ENCODE data around the gene PRDM2.
"Not testable (repeated sequence)": the region's sequence is repeated elsewhere in the genome, so short reads cannot be mapped to it uniquely, and the experiment has no call there.

PRDM2 gene

DNA sequence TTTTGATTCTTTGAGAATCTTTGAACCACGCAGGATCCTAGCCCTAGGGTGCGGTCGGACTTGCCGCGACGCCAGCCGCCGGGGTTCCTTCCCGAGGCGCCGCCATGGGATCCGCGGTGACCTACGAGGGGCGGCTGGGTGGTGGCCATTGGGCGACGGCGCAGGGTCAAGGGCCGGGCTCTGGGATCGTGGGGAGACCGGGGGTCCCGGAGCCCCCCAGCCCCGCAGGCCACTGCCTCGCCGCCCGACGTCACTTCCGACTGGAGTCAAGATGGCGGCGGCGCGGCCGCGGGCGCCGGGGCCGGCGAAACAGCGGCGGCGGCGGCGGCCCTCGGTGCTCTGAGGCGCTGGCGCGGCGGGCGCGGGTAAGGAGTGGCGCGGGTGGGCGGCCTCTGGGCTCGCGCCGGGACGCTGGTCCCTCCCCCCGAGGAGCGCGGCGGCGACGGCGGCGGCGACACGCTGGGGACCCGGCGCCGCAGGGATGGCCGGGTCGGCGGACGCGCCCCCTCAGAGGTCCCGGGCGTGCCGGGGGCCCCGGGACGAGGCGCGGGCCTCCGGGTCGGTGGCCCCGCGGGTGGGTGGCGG, at the start of gene PRDM2:
Gene PRDM2 (plus strand): TSS at position 253 of the 585 bp plus-strand sequence. CDS start 15,418 bp downstream, outside the sequence.
- peaks cover 3% of the 10 kb centered on the region for H3K9me3 Mint-ChIP-seq
- peaks cover 49% of the 10 kb centered on the region for H3K4me1 Mint-ChIP-seq (ENCODE audit: low read depth)
- H3K27me3 Mint-ChIP-seq: no peaks in the 10 kb centered on the region
- H3K4me3 Mint-ChIP-seq: peak within 1 kb of the TSS; percentile 98
- H3K27ac Mint-ChIP-seq: peak within 1 kb of the TSS; percentile 99
- DNase-seq: peak; percentile 83
- peaks cover 21% of the 10 kb centered on the region for H3K36me3 Mint-ChIP-seq (ENCODE audit: low read depth)

- Mint-ChIP-seq H3K4me3 (no peak overlapping the region), H3K9me3 (no peaks in the 10 kb centered on the region), H3K4me1 (ENCODE audit: low read depth) (no peaks in the 10 kb centered on the region), H3K36me3 (ENCODE audit: low read depth) (no peaks in the 10 kb centered on the region), H3K27me3 (peaks cover 11% of the 10 kb centered on the region), H3K27ac (no peak overlapping the region)
- DNase-seq: no peak
Observed at GRCh38 chr1:13651279-13651678, 48.7 kb upstream of the PRDM2 start.

DNA sequence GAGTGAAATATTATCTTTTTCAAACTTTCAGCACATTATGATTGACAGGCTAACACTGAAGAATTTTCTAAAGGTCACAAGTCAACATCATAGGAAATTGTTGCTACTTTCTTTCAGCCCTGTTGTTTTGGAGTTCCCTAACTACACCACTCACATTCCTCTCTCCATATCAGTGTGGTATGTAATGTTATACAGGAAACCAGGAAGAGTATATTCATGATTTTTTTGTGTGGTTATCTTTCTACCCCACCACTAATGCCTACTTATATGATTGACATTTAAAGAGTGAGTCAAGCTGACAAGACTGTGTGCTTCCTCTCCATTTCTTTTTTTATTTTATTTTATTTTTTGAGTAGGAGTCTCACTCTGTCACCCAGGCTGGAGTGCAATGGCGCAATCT, 47.8 kb upstream of the PRDM2 start:
- Mint-ChIP-seq H3K27me3 (peaks cover 11% of the 10 kb centered on the region), H3K4me3 (no peak overlapping the region), H3K4me1 (ENCODE audit: low read depth) (no peaks in the 10 kb centered on the region), H3K9me3 (no peaks in the 10 kb centered on the region), H3K27ac (no peak overlapping the region), H3K36me3 (ENCODE audit: low read depth) (no peaks in the 10 kb centered on the region)
- no peak for DNase-seq

- Mint-ChIP-seq H3K27ac (no peak overlapping the region), H3K27me3 (peaks cover 3% of the 10 kb centered on the region), H3K4me1 (ENCODE audit: low read depth) (peaks cover 5% of the 10 kb centered on the region), H3K9me3 (peaks cover 3% of the 10 kb centered on the region), H3K36me3 (ENCODE audit: low read depth) (no peaks in the 10 kb centered on the region), H3K4me3 (no peak overlapping the region)
- no peak for DNase-seq
Observed at GRCh38 chr1:13661539-13661938, 38.4 kb upstream of the PRDM2 start.

- H3K36me3 Mint-ChIP-seq (ENCODE audit: low read depth): no peaks in the 10 kb centered on the region
- H3K4me1 Mint-ChIP-seq (ENCODE audit: low read depth): peaks cover 5% of the 10 kb centered on the region
- H3K27me3 Mint-ChIP-seq: peaks cover 3% of the 10 kb centered on the region
- no peak for DNase-seq
- H3K9me3 Mint-ChIP-seq: peaks cover 3% of the 10 kb centered on the region
- H3K4me3 Mint-ChIP-seq: no peak overlapping the region
- H3K27ac Mint-ChIP-seq: no peak overlapping the region
Observed at GRCh38 chr1:13662493-13662892, 37.5 kb upstream of the PRDM2 start.

DNA sequence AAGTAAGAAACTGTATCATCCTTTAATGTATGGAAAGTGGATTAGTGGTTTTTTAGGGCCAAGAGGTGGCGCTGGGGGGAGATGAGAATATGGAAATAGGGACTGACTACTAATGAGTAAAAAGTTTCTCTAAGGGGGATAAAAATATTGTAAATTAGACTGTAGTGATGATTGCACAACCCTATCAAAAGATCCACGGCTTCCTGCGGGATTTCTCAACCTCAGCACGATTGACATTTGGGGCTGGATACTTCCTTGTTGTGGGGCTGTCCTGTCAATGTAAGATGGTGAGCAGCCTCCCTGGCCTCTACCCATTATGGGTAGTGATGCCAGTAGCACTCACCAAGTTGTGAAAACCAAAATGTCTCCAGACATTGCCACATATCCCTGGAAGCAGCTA, 36.0 kb upstream of the PRDM2 start:
- H3K4me1 Mint-ChIP-seq (ENCODE audit: low read depth): peaks cover 5% of the 10 kb centered on the region
- H3K9me3 Mint-ChIP-seq: peaks cover 3% of the 10 kb centered on the region
- H3K27ac Mint-ChIP-seq: no peak overlapping the region
- H3K4me3 Mint-ChIP-seq: no peak overlapping the region
- no peaks in the 10 kb centered on the region for H3K36me3 Mint-ChIP-seq (ENCODE audit: low read depth)
- DNase-seq: no peak
- peaks cover 3% of the 10 kb centered on the region for H3K27me3 Mint-ChIP-seq

DNA sequence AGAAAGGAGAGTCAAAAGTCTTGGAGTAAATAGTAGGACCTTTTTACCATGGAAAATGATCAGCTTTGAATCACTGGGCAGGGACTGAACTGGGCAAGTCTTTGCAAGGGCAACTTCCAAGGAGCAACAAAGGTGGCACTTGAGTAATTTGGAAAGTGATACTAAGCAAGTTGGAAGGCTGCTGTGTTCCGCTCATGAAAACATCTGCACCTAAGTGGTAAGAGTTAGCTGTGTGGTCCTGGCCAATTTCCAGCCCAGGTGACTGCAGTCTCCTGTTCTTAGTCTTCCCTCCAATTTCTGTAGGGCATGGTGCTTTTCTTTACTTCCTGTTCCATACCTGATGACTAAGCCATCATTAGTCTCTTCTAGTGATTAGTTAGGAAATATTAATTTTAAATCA, 35.5 kb upstream of the PRDM2 start:
- H3K4me3 Mint-ChIP-seq: no peak overlapping the region
- H3K9me3 Mint-ChIP-seq: peaks cover under 1% of the 10 kb centered on the region
- peaks cover under 1% of the 10 kb centered on the region for H3K27me3 Mint-ChIP-seq
- no peaks in the 10 kb centered on the region for H3K36me3 Mint-ChIP-seq (ENCODE audit: low read depth)
- peaks cover 5% of the 10 kb centered on the region for H3K4me1 Mint-ChIP-seq (ENCODE audit: low read depth)
- H3K27ac Mint-ChIP-seq: no peak overlapping the region
- DNase-seq: no peak

- Mint-ChIP-seq H3K27ac (no peak overlapping the region), H3K9me3 (no peaks in the 10 kb centered on the region), H3K4me3 (no peak overlapping the region), H3K36me3 (ENCODE audit: low read depth) (no peaks in the 10 kb centered on the region), H3K27me3 (no peaks in the 10 kb centered on the region), H3K4me1 (ENCODE audit: low read depth) (peaks cover 5% of the 10 kb centered on the region)
- no peak for DNase-seq
Observed at GRCh38 chr1:13666317-13666716, 33.7 kb upstream of the PRDM2 start.

GRCh38 chr1:13667691-13668090, 32.3 kb upstream of the PRDM2 start:
- H3K27me3 Mint-ChIP-seq: no peaks in the 10 kb centered on the region
- H3K4me1 Mint-ChIP-seq (ENCODE audit: low read depth): peaks cover 5% of the 10 kb centered on the region
- no peak for DNase-seq
- H3K36me3 Mint-ChIP-seq (ENCODE audit: low read depth): no peaks in the 10 kb centered on the region
- no peak overlapping the region for H3K27ac Mint-ChIP-seq
- no peak overlapping the region for H3K4me3 Mint-ChIP-seq
- H3K9me3 Mint-ChIP-seq: no peaks in the 10 kb centered on the region

- H3K4me3 Mint-ChIP-seq: no peak overlapping the region
- peaks cover 22% of the 10 kb centered on the region for H3K27me3 Mint-ChIP-seq
- H3K27ac Mint-ChIP-seq: no peak overlapping the region
Observed at GRCh38 chr1:13674377-13674776, 25.6 kb upstream of the PRDM2 start.

DNA sequence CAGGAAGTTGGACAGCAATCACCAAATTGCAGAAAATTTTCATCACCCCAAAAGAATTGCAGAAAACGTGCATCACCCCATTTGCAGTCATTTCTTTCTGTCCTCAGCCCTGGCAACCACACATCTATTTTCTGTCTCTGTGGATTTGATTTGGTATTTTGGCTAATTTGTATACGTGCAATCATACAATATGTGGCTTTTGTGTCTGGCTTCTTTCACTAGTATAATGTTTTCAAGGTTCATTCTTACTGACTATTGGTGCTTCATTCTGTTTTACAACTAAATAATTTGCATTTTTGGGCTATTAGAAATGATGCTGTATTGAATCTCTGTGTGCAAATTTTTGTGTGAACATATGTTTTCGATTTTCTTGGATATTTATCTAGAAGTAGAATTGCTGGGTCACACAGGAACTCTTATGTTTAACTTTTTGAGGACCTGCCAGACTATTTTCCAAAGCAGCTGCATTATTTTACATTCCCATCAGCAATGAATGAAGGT, 24.8 kb upstream of the PRDM2 start:
- no peaks in the 10 kb centered on the region for H3K36me3 Mint-ChIP-seq (ENCODE audit: low read depth)
- no peak overlapping the region for H3K4me3 Mint-ChIP-seq
- H3K9me3 Mint-ChIP-seq: no peaks in the 10 kb centered on the region
- H3K4me1 Mint-ChIP-seq (ENCODE audit: low read depth): no peaks in the 10 kb centered on the region
- DNase-seq: no peak
- H3K27me3 Mint-ChIP-seq: peaks cover 26% of the 10 kb centered on the region
- H3K27ac Mint-ChIP-seq: no peak overlapping the region

More at GRCh38 chr1:13674377-13674776, 25.6 kb upstream of the PRDM2 start:
- no peaks in the 10 kb centered on the region for H3K9me3 Mint-ChIP-seq
- H3K36me3 Mint-ChIP-seq (ENCODE audit: low read depth): no peaks in the 10 kb centered on the region
- no peak for DNase-seq
- H3K4me1 Mint-ChIP-seq (ENCODE audit: low read depth): no peaks in the 10 kb centered on the region

DNA sequence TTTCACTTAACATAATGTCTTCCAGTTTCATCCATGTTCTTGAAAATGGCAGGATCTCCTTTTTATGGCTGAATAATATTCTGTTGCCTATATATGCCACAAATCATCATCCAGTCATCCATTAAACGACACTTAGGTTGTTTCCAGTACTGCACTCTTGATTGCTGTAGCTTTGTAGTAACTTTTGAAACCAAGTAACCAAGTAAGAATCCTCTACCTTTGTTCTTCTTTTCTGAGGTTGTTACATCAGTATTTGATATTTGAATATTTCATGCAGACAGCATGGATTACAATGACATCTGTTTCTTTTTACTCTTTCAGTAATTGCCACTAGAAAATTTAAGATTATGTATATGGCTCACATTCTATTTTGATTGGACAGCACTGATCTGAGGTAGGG, 22.1 kb upstream of the PRDM2 start:
- H3K9me3 Mint-ChIP-seq: no peaks in the 10 kb centered on the region
- no peak overlapping the region for H3K4me3 Mint-ChIP-seq
- no peak overlapping the region for H3K27ac Mint-ChIP-seq
- no peak for DNase-seq
- H3K4me1 Mint-ChIP-seq (ENCODE audit: low read depth): no peaks in the 10 kb centered on the region
- no peaks in the 10 kb centered on the region for H3K36me3 Mint-ChIP-seq (ENCODE audit: low read depth)
- H3K27me3 Mint-ChIP-seq: peaks cover 34% of the 10 kb centered on the region

DNA sequence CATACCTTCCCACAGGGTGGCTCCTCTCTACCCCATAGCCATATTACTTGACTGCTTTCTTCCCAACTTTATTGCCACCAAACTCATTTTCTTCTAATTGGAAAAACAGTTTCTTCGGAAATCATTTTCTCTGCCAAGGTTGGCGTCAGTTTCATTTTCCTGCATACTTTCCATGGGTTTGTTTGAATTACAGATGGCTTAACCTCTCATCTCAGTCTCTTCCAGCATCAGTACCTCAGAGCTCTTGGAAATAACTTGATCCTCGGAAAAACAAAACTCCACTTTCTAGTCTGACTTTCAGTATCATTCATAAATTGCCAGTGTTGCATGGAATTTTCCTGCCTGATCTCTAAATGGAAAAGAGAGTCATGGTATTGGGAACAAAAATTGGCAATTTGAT, 20.3 kb upstream of the PRDM2 start:
- no peak for DNase-seq
- peaks cover 36% of the 10 kb centered on the region for H3K27me3 Mint-ChIP-seq
- no peaks in the 10 kb centered on the region for H3K36me3 Mint-ChIP-seq (ENCODE audit: low read depth)
- H3K9me3 Mint-ChIP-seq: no peaks in the 10 kb centered on the region
- H3K27ac Mint-ChIP-seq: no peak overlapping the region
- no peak overlapping the region for H3K4me3 Mint-ChIP-seq
- H3K4me1 Mint-ChIP-seq (ENCODE audit: low read depth): no peaks in the 10 kb centered on the region

GRCh38 chr1:13680609-13681008, 19.4 kb upstream of the PRDM2 start:
- not testable (repeated sequence) for DNase-seq; H3K4me3 Mint-ChIP-seq; H3K36me3 Mint-ChIP-seq (ENCODE audit: low read depth); H3K4me1 Mint-ChIP-seq (ENCODE audit: low read depth); H3K27ac Mint-ChIP-seq; H3K9me3 Mint-ChIP-seq
- H3K27me3 Mint-ChIP-seq: peaks cover 31% of the 10 kb centered on the region

DNA sequence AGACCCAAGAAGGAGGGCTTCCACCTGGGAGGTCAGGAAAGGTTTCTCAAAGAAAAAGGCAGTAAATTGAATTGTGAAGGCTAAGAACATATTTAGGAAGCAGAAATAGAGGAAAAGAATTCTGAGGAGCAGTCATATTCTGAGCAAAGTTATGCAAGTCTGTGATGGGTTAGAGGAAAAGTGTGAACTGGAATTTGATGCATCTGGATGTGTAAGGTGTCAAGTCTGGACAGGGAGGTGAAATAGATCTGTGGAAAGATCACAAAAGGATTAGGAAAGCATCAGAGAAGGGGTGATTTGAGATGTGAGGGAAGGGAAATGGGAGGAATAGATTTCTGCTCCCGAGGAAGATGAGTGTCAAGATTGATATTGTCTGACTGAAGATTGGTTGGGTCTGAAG, 18.1 kb upstream of the PRDM2 start:
- Mint-ChIP-seq H3K4me1 (ENCODE audit: low read depth) (no peaks in the 10 kb centered on the region), H3K9me3 (no peaks in the 10 kb centered on the region), H3K27me3 (peaks cover 26% of the 10 kb centered on the region), H3K4me3 (no peak overlapping the region), H3K36me3 (ENCODE audit: low read depth) (no peaks in the 10 kb centered on the region), H3K27ac (no peak overlapping the region)
- no peak for DNase-seq

- no peaks in the 10 kb centered on the region for H3K4me1 Mint-ChIP-seq (ENCODE audit: low read depth)
- H3K36me3 Mint-ChIP-seq (ENCODE audit: low read depth): no peaks in the 10 kb centered on the region
- H3K4me3 Mint-ChIP-seq: no peak overlapping the region
- no peaks in the 10 kb centered on the region for H3K9me3 Mint-ChIP-seq
- no peak for DNase-seq
- peaks cover 28% of the 10 kb centered on the region for H3K27me3 Mint-ChIP-seq
- no peak overlapping the region for H3K27ac Mint-ChIP-seq
Observed at GRCh38 chr1:13682444-13682843, 17.5 kb upstream of the PRDM2 start.
